ENCODE data around the gene MSI2.

Gene MSI2

GRCh38 chr17:57553526-57553925 lies 297.2 kb downstream of the MSI2 start:
- Histone ChIP-seq H3K4me1 (ENCODE audit: insufficient read depth, low read length) (peaks cover 66% of the 10 kb centered on the region), H3K36me3 (ENCODE audit: insufficient read depth, low read length) (no peaks in the 10 kb centered on the region), H3K9me3 (ENCODE audit: control insufficient read depth, insufficient read depth, low read length) (no peaks in the 10 kb centered on the region), H3K9ac (ENCODE audit: low read depth, low read length) (no peak overlapping the region)

GRCh38 chr17:57553991-57554825 lies 297.9 kb downstream of the MSI2 start:
- Histone ChIP-seq H3K9ac (ENCODE audit: low read depth, low read length) (no peak overlapping the region), H3K9me3 (ENCODE audit: control insufficient read depth, insufficient read depth, low read length) (no peaks in the 10 kb centered on the region), H3K4me1 (ENCODE audit: insufficient read depth, low read length) (peaks cover 66% of the 10 kb centered on the region), H3K36me3 (ENCODE audit: insufficient read depth, low read length) (no peaks in the 10 kb centered on the region)

- H3K4me1 ChIP-seq (ENCODE audit: insufficient read depth, low read length) = peaks cover 58% of the 10 kb centered on the region
- H3K9ac ChIP-seq (ENCODE audit: low read depth, low read length) = no peak overlapping the region
- H3K9me3 ChIP-seq (ENCODE audit: control insufficient read depth, insufficient read depth, low read length) = no peaks in the 10 kb centered on the region
- no peaks in the 10 kb centered on the region for H3K36me3 ChIP-seq (ENCODE audit: insufficient read depth, low read length)
These were observed 298.7 kb downstream of the MSI2 start for GRCh38 chr17:57554826-57555635.

- Histone ChIP-seq H3K4me1 (ENCODE audit: insufficient read depth, low read length) (peaks cover 52% of the 10 kb centered on the region), H3K9ac (ENCODE audit: low read depth, low read length) (no peak overlapping the region)
These were observed 299.4 kb downstream of the MSI2 start for GRCh38 chr17:57555636-57556175.

GRCh38 chr17:57556320-57556719 lies 300.0 kb downstream of the MSI2 start:
- Histone ChIP-seq H3K4me1 (ENCODE audit: insufficient read depth, low read length) (peaks cover 48% of the 10 kb centered on the region), H3K9me3 (ENCODE audit: control insufficient read depth, insufficient read depth, low read length) (no peaks in the 10 kb centered on the region), H3K9ac (ENCODE audit: low read depth, low read length) (no peak overlapping the region), H3K36me3 (ENCODE audit: insufficient read depth, low read length) (no peaks in the 10 kb centered on the region)

More at GRCh38 chr17:57555636-57556175, 299.4 kb downstream of the MSI2 start:
- Histone ChIP-seq H3K36me3 (ENCODE audit: insufficient read depth, low read length) (no peaks in the 10 kb centered on the region), H3K9me3 (ENCODE audit: control insufficient read depth, insufficient read depth, low read length) (no peaks in the 10 kb centered on the region)

- H3K36me3 ChIP-seq (ENCODE audit: insufficient read depth, low read length) = no peaks in the 10 kb centered on the region
- H3K4me1 ChIP-seq (ENCODE audit: insufficient read depth, low read length) = peaks cover 45% of the 10 kb centered on the region
- no peak overlapping the region for H3K9ac ChIP-seq (ENCODE audit: low read depth, low read length)
- no peaks in the 10 kb centered on the region for H3K9me3 ChIP-seq (ENCODE audit: control insufficient read depth, insufficient read depth, low read length)
These were observed 300.7 kb downstream of the MSI2 start for GRCh38 chr17:57556977-57557376.

- Histone ChIP-seq H3K36me3 (ENCODE audit: insufficient read depth, low read length) (no peaks in the 10 kb centered on the region), H3K4me1 (ENCODE audit: insufficient read depth, low read length) (peaks cover 43% of the 10 kb centered on the region), H3K9me3 (ENCODE audit: control insufficient read depth, insufficient read depth, low read length) (no peaks in the 10 kb centered on the region), H3K9ac (ENCODE audit: low read depth, low read length) (no peak overlapping the region)
These were observed 301.1 kb downstream of the MSI2 start for GRCh38 chr17:57557416-57557815.

GRCh38 chr17:57557834-57558681 lies 301.7 kb downstream of the MSI2 start:
- peaks cover 41% of the 10 kb centered on the region for H3K4me1 ChIP-seq (ENCODE audit: insufficient read depth, low read length)
- H3K9ac ChIP-seq (ENCODE audit: low read depth, low read length) = no peak overlapping the region
- no peaks in the 10 kb centered on the region for H3K36me3 ChIP-seq (ENCODE audit: insufficient read depth, low read length)
- no peaks in the 10 kb centered on the region for H3K9me3 ChIP-seq (ENCODE audit: control insufficient read depth, insufficient read depth, low read length)

- H3K9me3 ChIP-seq (ENCODE audit: control insufficient read depth, insufficient read depth, low read length) = no peaks in the 10 kb centered on the region
- H3K4me1 ChIP-seq (ENCODE audit: insufficient read depth, low read length) = peaks cover 31% of the 10 kb centered on the region
- H3K36me3 ChIP-seq (ENCODE audit: insufficient read depth, low read length) = no peaks in the 10 kb centered on the region
- no peak overlapping the region for H3K9ac ChIP-seq (ENCODE audit: low read depth, low read length)
These were observed 302.9 kb downstream of the MSI2 start for GRCh38 chr17:57559226-57559625.

- no peaks in the 10 kb centered on the region for H3K36me3 ChIP-seq (ENCODE audit: insufficient read depth, low read length)
- no peaks in the 10 kb centered on the region for H3K9me3 ChIP-seq (ENCODE audit: control insufficient read depth, insufficient read depth, low read length)
- no peak overlapping the region for H3K9ac ChIP-seq (ENCODE audit: low read depth, low read length)
- peaks cover 26% of the 10 kb centered on the region; the same call in 1 of the 2 replicates for H3K4me1 ChIP-seq (ENCODE audit: insufficient read depth, low read length)
These were observed 303.5 kb downstream of the MSI2 start for GRCh38 chr17:57559634-57560318.

- Histone ChIP-seq H3K36me3 (ENCODE audit: insufficient read depth, low read length) (no peaks in the 10 kb centered on the region), H3K9me3 (ENCODE audit: control insufficient read depth, insufficient read depth, low read length) (no peaks in the 10 kb centered on the region), H3K4me1 (ENCODE audit: insufficient read depth, low read length) (peaks cover 23% of the 10 kb centered on the region; the same call in 1 of the 2 replicates), H3K9ac (ENCODE audit: low read depth, low read length) (no peak overlapping the region)
These were observed 304.0 kb downstream of the MSI2 start for GRCh38 chr17:57560319-57560705.

GRCh38 chr17:57561072-57561861 lies 304.9 kb downstream of the MSI2 start:
- H3K9ac ChIP-seq (ENCODE audit: low read depth, low read length) = no peak overlapping the region
- H3K4me1 ChIP-seq (ENCODE audit: insufficient read depth, low read length) = peaks cover 23% of the 10 kb centered on the region; the same call in 1 of the 2 replicates
- H3K9me3 ChIP-seq (ENCODE audit: control insufficient read depth, insufficient read depth, low read length) = no peaks in the 10 kb centered on the region
- no peaks in the 10 kb centered on the region for H3K36me3 ChIP-seq (ENCODE audit: insufficient read depth, low read length)

- no peaks in the 10 kb centered on the region for H3K36me3 ChIP-seq (ENCODE audit: insufficient read depth, low read length)
- H3K9ac ChIP-seq (ENCODE audit: low read depth, low read length) = no peak overlapping the region
- peaks cover 19% of the 10 kb centered on the region; the same call in 1 of the 2 replicates for H3K4me1 ChIP-seq (ENCODE audit: insufficient read depth, low read length)
- no peaks in the 10 kb centered on the region for H3K9me3 ChIP-seq (ENCODE audit: control insufficient read depth, insufficient read depth, low read length)
These were observed 305.9 kb downstream of the MSI2 start for GRCh38 chr17:57562184-57562698.
